CD14-positive monocyte (primary cell): ENCODE results near the gene EPHB2. TPM values are rescaled to one million over a fixed set of nuclear protein-coding genes. Genes with fewer than 3 reads are reported as not detected.
"Not testable (repeated sequence)": the region's sequence is repeated elsewhere in the genome, so short reads cannot be mapped to it uniquely, and the experiment has no call there.

Source experiments
- DNase-seq, 3 donors: peaks; one replicate each; pipeline ENCODE4 v3.0.0-alpha.2; 2011 to 2022
- H2AFZ ChIP-seq: 2 replicates; pipeline ENCODE4 v1.6.0; 2012; ENCODE audit warnings: mild to moderate bottlenecking, low read depth, low read length, inconsistent platforms; ENCODE audit not compliant: insufficient read depth, poor library complexity, severe bottlenecking
- H3K27ac ChIP-seq, 2 donors: 1 replicate in 1 of 2; 2 replicates in 1 of 2; pipeline ENCODE4 v1.5.1; 2012 to 2013; ENCODE audit warnings: low read length in 2 of 2, control low read depth in 1 of 2, inconsistent platforms in 1 of 2, low read depth in 1 of 2, mild to moderate bottlenecking in 1 of 2
- H3K27me3 ChIP-seq, 2 donors: one replicate each; pipeline versions ENCODE4 v1.6.0 to v1.6.1; 2011 to 2013; ENCODE audit warnings: low read length in 2 of 2; ENCODE audit not compliant: control insufficient read depth in 2 of 2, insufficient read depth in 2 of 2
- H3K36me3 ChIP-seq, 2 donors: replicated peaks in 1 of 2; 1 replicate in 1 of 2; 2 replicates in 1 of 2; pipeline versions ENCODE4 v1.5.1 to v1.6.1; 2012 to 2013; ENCODE audit warnings: low read length in 2 of 2, control low read depth in 1 of 2, inconsistent platforms in 1 of 2, mild to moderate bottlenecking in 1 of 2; ENCODE audit not compliant: insufficient read depth in 2 of 2, control insufficient read depth in 1 of 2
- H3K4me1 ChIP-seq, 2 donors: 1 replicate in 1 of 2; 2 replicates in 1 of 2; pipeline versions ENCODE4 v1.5.1 to v1.6.1; 2012 to 2013; ENCODE audit warnings: low read length in 2 of 2, control low read depth in 1 of 2, inconsistent platforms in 1 of 2, mild to moderate bottlenecking in 1 of 2, moderate library complexity in 1 of 2; ENCODE audit not compliant: insufficient read depth in 2 of 2, control insufficient read depth in 1 of 2
- H3K4me2 ChIP-seq: replicated peaks from 2 replicates; pipeline ENCODE3; 2012; ENCODE audit warnings: low read length, moderate library complexity, mild to moderate bottlenecking; ENCODE audit not compliant: poor library complexity, severe bottlenecking; ENCODE audit errors: extremely low read depth
- H3K4me3 ChIP-seq, 3 experiments: fragments of 200-600 bp in 1 of 3; sonication (generic) in 1 of 3; replicated peaks in 1 of 3; 1 replicate in 2 of 3; 2 replicates in 1 of 3; pipeline ENCODE4 v1.5.1; 2011 to 2013; ENCODE audit warnings: low read length in 3 of 3, mild to moderate bottlenecking in 3 of 3, control low read depth in 2 of 3, low read depth in 2 of 3, inconsistent platforms in 1 of 3, moderate library complexity in 1 of 3
- H3K79me2 ChIP-seq: 2 replicates; pipeline ENCODE4 v1.6.0; 2012; ENCODE audit warnings: mild to moderate bottlenecking, control low read depth, inconsistent platforms, low read length, moderate library complexity; ENCODE audit not compliant: insufficient read depth
- H3K9ac ChIP-seq: 2 replicates; pipeline ENCODE4 v1.6.0; 2017; ENCODE audit warnings: low read length, mild to moderate bottlenecking; ENCODE audit not compliant: insufficient read depth, poor library complexity, severe bottlenecking
- H3K9me3 ChIP-seq, 2 donors: replicated peaks in 1 of 2; 1 replicate in 1 of 2; 2 replicates in 1 of 2; pipeline versions ENCODE4 v1.5.1 to v1.6.1; 2012 to 2013; ENCODE audit warnings: low read length in 2 of 2, control low read depth in 1 of 2; ENCODE audit not compliant: control insufficient read depth in 1 of 2, insufficient read depth in 1 of 2
- H4K20me1 ChIP-seq: 2 replicates; pipeline ENCODE4 v1.6.0; 2012; ENCODE audit warnings: mild to moderate bottlenecking, low read length, control low read depth, moderate library complexity; ENCODE audit not compliant: insufficient read depth
- H3K27ac Mint-ChIP-seq, 7 donors: one replicate each; pipeline ENCODE4 v1.8.0; 2020; ENCODE audit warnings: mild to moderate bottlenecking in 7 of 7, mixed read lengths in 7 of 7, moderate library complexity in 6 of 7, inconsistent platforms in 2 of 7
- H3K27me3 Mint-ChIP-seq, 3 donors: one replicate each; pipeline ENCODE4 v1.8.0; 2021 to 2022; ENCODE audit warnings: low read depth in 3 of 3, mild to moderate bottlenecking in 3 of 3, mixed read lengths in 3 of 3, moderate library complexity in 3 of 3, inconsistent platforms in 1 of 3
- H3K36me3 Mint-ChIP-seq, 2 donors: one replicate each; pipeline ENCODE4 v1.8.0; 2020; ENCODE audit warnings: mixed read lengths in 2 of 2, inconsistent platforms in 1 of 2, mild to moderate bottlenecking in 1 of 2
- H3K4me1 Mint-ChIP-seq: one replicate; pipeline ENCODE4 v1.8.0; 2020; ENCODE audit warnings: mild to moderate bottlenecking, mixed read lengths
- H3K4me3 Mint-ChIP-seq, 2 donors: one replicate each; pipeline ENCODE4 v1.8.0; 2020; ENCODE audit warnings: mild to moderate bottlenecking in 2 of 2, mixed read lengths in 2 of 2, moderate library complexity in 1 of 2
- H3K9me3 Mint-ChIP-seq, 7 donors: one replicate each; pipeline ENCODE4 v1.8.0; 2020 to 2022; ENCODE audit warnings: mixed read lengths in 7 of 7, mild to moderate bottlenecking in 6 of 7, moderate library complexity in 6 of 7, inconsistent platforms in 2 of 7
- WGBS: methylation state at CpG from one replicate; pipeline ENCODE4 v1.1.5; 2013; ENCODE audit warnings: missing lambda C conversion rate; ENCODE audit not compliant: insufficient coverage; 5-methylcytosine and 5-hydroxymethylcytosine counted together
- intact Hi-C, 2 donors: fragments of 100-400 bp; cut with micrococcal nuclease; formaldehyde crosslinking; loops; one replicate each; pipeline versions ENCODE4 v1.15.0 to v1.15.1; 2023
- polyA plus RNA-seq, 3 donors: library from polyadenylated mRNA; depleted of rRNA in 1 of 3; unstranded in 2 of 3; stranded (reverse) in 1 of 3; fragments of 300-500 nt in 2 of 3; fragments of >200 nt in 1 of 3; fragmentation: Illumina TruSeq in 2 of 3; gene quantifications; 1 replicate in 2 of 3; 2 replicates in 1 of 3; pipeline ENCODE4 v1.2.3, GENCODE V29; 2012 to 2021
- TF ChIP-seq, protein P1 (sequence below): fragments of 200-600 bp; IDR thresholded peaks from one replicate; pipeline ENCODE4 v1.8.0; 2022; ENCODE audit warnings: antibody characterized with exemption, mild to moderate bottlenecking

EPHB2 gene
- polyA plus RNA-seq, 3 donors = 2.9 to 5.6 (median 3.4) TPM

DNA sequence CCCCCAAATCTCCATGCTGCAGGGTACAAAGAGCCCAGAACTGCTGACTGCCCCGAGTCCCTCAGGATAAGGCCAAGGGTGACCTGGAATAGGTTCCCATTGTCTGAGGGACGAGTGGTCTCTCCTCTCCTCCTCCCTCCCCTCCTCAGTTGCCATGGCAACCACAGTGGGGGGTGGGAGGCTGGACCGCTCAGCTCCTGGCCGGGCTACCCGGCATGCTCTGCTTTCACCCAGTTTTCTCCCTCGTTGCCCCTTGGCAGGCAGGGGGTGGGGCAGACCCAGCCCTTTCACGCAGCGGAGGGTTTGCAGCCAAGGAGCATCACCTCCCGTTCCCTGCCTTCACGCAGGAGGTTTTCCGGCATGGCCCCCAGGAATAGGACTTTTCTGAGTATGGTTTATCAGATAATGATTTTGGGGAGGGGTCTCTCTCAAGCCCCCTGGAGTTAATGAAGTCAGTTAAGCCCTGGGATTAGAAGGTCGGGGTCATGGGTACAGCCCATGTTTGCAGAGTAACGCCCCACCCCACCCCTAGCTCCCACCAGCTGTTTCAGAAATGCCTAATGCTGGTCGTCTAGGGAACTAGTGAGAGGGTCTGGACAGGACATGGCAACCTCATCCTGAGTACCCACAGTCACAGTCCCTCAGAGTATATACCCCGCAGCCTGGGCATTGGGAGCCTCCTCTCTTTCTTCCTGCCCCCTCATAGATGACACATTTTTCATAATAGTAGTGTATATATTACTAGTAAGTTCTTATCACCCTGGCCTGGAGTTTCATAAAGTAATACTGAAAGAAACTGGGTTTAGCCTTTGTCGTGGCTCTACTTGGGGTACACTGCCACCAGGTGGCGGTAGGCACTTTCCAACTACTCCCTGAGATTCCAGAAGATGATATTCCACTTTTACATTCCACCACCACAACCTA lies 36.9 kb upstream of the EPHB2 start:
- peak; percentile 3 to 35 (median 16) for DNase-seq

DNA sequence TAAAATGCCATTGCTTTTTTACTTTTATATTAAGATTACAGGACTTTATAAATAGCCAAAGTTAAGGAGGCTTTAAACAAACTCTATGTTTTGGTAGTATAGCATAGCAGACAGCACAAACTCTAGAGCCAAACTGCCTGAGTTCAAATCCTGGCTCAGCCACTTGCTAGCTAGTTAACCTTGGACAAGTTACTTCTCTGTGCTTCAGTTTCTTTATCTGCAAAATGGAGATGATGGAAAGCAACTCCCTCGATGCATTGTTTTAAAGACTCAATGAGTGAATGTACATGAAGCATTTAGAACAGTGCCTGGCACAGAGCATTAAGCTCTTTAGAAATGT lies 36.3 kb upstream of the EPHB2 start:
- Histone ChIP-seq H3K9me3 (no peaks in the 10 kb centered on the region), H2AFZ (no peak overlapping the region), H3K27ac (no peak overlapping the region), H4K20me1 (no peaks in the 10 kb centered on the region), H3K4me1 (no peaks in the 10 kb centered on the region), H3K4me2 (no peak overlapping the region), H3K79me2 (no peaks in the 10 kb centered on the region), H3K9ac (no peak overlapping the region), H3K36me3 (no peaks in the 10 kb centered on the region), H3K27me3 (peaks cover 2% of the 10 kb centered on the region in 2 donors), H3K4me3 (no peak overlapping the region)
- Mint-ChIP-seq H3K36me3 (no peaks in the 10 kb centered on the region), H3K27ac (no peak overlapping the region), H3K27me3 (peaks cover 3 to 15% (median 10%) of the 10 kb centered on the region in 3 donors), H3K4me3 (no peak overlapping the region), H3K4me1 (no peaks in the 10 kb centered on the region), H3K9me3 (peaks cover 0 to 4% (median 0%) of the 10 kb centered on the region in 7 donors)
- TF ChIP-seq, protein P1, sequence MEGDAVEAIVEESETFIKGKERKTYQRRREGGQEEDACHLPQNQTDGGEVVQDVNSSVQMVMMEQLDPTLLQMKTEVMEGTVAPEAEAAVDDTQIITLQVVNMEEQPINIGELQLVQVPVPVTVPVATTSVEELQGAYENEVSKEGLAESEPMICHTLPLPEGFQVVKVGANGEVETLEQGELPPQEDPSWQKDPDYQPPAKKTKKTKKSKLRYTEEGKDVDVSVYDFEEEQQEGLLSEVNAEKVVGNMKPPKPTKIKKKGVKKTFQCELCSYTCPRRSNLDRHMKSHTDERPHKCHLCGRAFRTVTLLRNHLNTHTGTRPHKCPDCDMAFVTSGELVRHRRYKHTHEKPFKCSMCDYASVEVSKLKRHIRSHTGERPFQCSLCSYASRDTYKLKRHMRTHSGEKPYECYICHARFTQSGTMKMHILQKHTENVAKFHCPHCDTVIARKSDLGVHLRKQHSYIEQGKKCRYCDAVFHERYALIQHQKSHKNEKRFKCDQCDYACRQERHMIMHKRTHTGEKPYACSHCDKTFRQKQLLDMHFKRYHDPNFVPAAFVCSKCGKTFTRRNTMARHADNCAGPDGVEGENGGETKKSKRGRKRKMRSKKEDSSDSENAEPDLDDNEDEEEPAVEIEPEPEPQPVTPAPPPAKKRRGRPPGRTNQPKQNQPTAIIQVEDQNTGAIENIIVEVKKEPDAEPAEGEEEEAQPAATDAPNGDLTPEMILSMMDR = peak; percentile 49
- intact Hi-C loops = loop anchor here (1.0 to 2.0 kb wide), 2 partner anchors 254 to 256 kb away; no protein-coding TSS in a partner anchor
- DNase-seq = no peak
- no CpG with 5 or more reads among the region's 1 CpG for WGBS

More for the DNA sequence above, 36.9 kb upstream of the EPHB2 start:
- intact Hi-C loops = loop anchor here (1.0 to 2.0 kb wide), 2 partner anchors 255 to 257 kb away; no protein-coding TSS in a partner anchor
- Histone ChIP-seq H3K79me2 (no peaks in the 10 kb centered on the region), H3K27ac (no peak overlapping the region), H2AFZ (no peak overlapping the region), H3K9me3 (no peaks in the 10 kb centered on the region), H3K9ac (no peak overlapping the region), H3K4me2 (no peak overlapping the region), H3K36me3 (no peaks in the 10 kb centered on the region), H4K20me1 (no peaks in the 10 kb centered on the region), H3K27me3 (peaks cover 2% of the 10 kb centered on the region in 2 donors), H3K4me1 (no peaks in the 10 kb centered on the region), H3K4me3 (no peak overlapping the region)
- no peak overlapping the region for H3K4me3 Mint-ChIP-seq
- H3K9me3 Mint-ChIP-seq = peaks cover 0 to 4% (median 0%) of the 10 kb centered on the region in 7 donors
- TF ChIP-seq, protein P1 = peak; percentile 78
- no peaks in the 10 kb centered on the region for H3K4me1 Mint-ChIP-seq
- H3K36me3 Mint-ChIP-seq = no peaks in the 10 kb centered on the region
- H3K27me3 Mint-ChIP-seq = peaks cover 6 to 16% (median 10%) of the 10 kb centered on the region in 3 donors
- WGBS = 0% methylated on average over 4 of the region's 17 CpGs
- no peak overlapping the region for H3K27ac Mint-ChIP-seq

DNA sequence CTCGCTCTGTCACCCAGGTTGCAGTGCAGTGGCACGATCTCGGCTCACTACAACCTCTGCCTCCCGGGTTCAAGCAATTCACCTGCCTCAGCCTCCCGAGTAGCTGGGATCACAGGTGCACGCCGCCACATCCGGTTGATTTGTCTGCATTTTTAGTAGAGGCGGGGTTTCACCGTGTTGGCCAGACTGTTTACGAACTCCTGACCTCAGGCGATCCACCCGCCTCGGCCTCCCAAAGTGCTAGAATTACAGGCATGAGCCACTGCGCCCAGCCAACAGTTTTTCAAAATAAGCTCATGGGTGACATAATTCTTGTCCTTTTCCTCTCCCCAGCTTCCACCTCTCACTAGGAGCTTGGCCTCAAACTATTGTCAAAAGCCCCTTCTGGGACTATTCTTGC lies 34.5 kb upstream of the EPHB2 start:
- DNase-seq, H3K4me3 Mint-ChIP-seq, H3K9me3 ChIP-seq, H3K4me2 ChIP-seq, H2AFZ ChIP-seq, H3K9me3 Mint-ChIP-seq, H3K27ac Mint-ChIP-seq, intact Hi-C loops, H3K4me3 ChIP-seq, H3K79me2 ChIP-seq, H3K27me3 ChIP-seq, H3K36me3 Mint-ChIP-seq, H3K9ac ChIP-seq, H3K36me3 ChIP-seq, H3K27ac ChIP-seq, H3K4me1 Mint-ChIP-seq, H4K20me1 ChIP-seq, H3K4me1 ChIP-seq: not testable (repeated sequence)
- WGBS = 91% methylated on average over 12 of the region's 15 CpGs
- peaks cover 3 to 12% (median 5%) of the 10 kb centered on the region in 3 donors for H3K27me3 Mint-ChIP-seq
